HepG2 (cell line): Measurements from ENCODE around the gene COG1. TPM values are rescaled to one million over a fixed set of nuclear protein-coding genes. Genes with fewer than 3 reads are reported as not detected.

Experiments used
- CBX1 ChIP-seq: IDR thresholded peaks from one replicate; pipeline ENCODE4 v1.6.1; 2016; ENCODE audit warnings: antibody characterized with exemption, low read depth
- EP300 ChIP-seq, 3 experiments: sonication (generic) in 1 of 3; formaldehyde crosslinking in 1 of 3; IDR thresholded peaks; 2 replicates each; pipeline versions ENCODE4 v1.5.1 to v1.6.1; 2011 to 2020; ENCODE audit warnings: low read depth in 2 of 3, low read length in 2 of 3, borderline replicate concordance in 1 of 3, improper control_type of control experiment in 1 of 3, mild to moderate bottlenecking in 1 of 3, missing genetic modification reagents in 1 of 3, moderate library complexity in 1 of 3
- KDM5A ChIP-seq: fragments of 200-600 bp; sonication (generic); IDR thresholded peaks from 2 replicates; pipeline ENCODE4 v1.7.0; 2018; ENCODE audit warnings: antibody characterized with exemption, mild to moderate bottlenecking, low read length, borderline replicate concordance
- MATR3 ChIP-seq: sonication (generic); formaldehyde crosslinking; IDR thresholded peaks from 2 replicates; pipeline ENCODE4 v1.4.0; 2020; ENCODE audit warnings: missing genetic modification reagents
- MTF1 ChIP-seq: sonication (generic); formaldehyde crosslinking; IDR thresholded peaks from 2 replicates; pipeline ENCODE4 v1.5.0; 2020; ENCODE audit warnings: missing genetic modification reagents
- NFE2L1 ChIP-seq: sonication (generic); formaldehyde crosslinking; IDR thresholded peaks from 2 replicates; pipeline ENCODE4 v1.4.0; 2020; ENCODE audit warnings: missing genetic modification reagents, mild to moderate bottlenecking, borderline replicate concordance
- REPIN1 ChIP-seq: sonication (generic); formaldehyde crosslinking; IDR thresholded peaks from 2 replicates; pipeline ENCODE4 v1.8.0; 2022; ENCODE audit warnings: missing genetic modification reagents, low read depth, mild to moderate bottlenecking, borderline replicate concordance
- SMARCE1 ChIP-seq: fragments of 450-650 bp; IDR thresholded peaks from 2 replicates; pipeline ENCODE4 v1.6.1; 2017; ENCODE audit warnings: borderline replicate concordance
- YY1 ChIP-seq: IDR thresholded peaks from 2 replicates; pipeline ENCODE4 v1.6.1; 2011; ENCODE audit warnings: low read length, low read depth, moderate library complexity, mild to moderate bottlenecking; ENCODE audit not compliant: insufficient read depth, insufficient replicate concordance
- ZIK1 ChIP-seq: sonication (generic); formaldehyde crosslinking; IDR thresholded peaks from 2 replicates; pipeline ENCODE4 v1.5.0; 2020; ENCODE audit warnings: mild to moderate bottlenecking, low read depth, missing genetic modification reagents, borderline replicate concordance
- ZNF20 ChIP-seq: sonication (generic); formaldehyde crosslinking; IDR thresholded peaks from 2 replicates; pipeline ENCODE4 v1.4.0; 2020; ENCODE audit warnings: mild to moderate bottlenecking, moderate library complexity, missing genetic modification reagents
- ZNF329 ChIP-seq: sonication (generic); formaldehyde crosslinking; IDR thresholded peaks from 2 replicates; pipeline ENCODE4 v1.9.0; 2021; ENCODE audit warnings: low read depth, mild to moderate bottlenecking, missing genetic modification reagents
- ZNF557 ChIP-seq: sonication (generic); formaldehyde crosslinking; IDR thresholded peaks from 2 replicates; pipeline ENCODE4 v1.4.0; 2020; ENCODE audit warnings: missing genetic modification reagents
- ZNF652 ChIP-seq: IDR thresholded peaks from 2 replicates; pipeline ENCODE4 v1.6.1; 2016; ENCODE audit warnings: low read depth, borderline replicate concordance
- ZNF672 ChIP-seq: sonication (generic); formaldehyde crosslinking; IDR thresholded peaks from 2 replicates; pipeline ENCODE4 v1.8.1; 2022; ENCODE audit warnings: missing genetic modification reagents
- ZNF766 ChIP-seq: sonication (generic); formaldehyde crosslinking; IDR thresholded peaks from 2 replicates; pipeline ENCODE4 v1.5.0; 2020; ENCODE audit warnings: missing genetic modification reagents, borderline replicate concordance
- polyA plus RNA-seq, 8 experiments: library from polyadenylated mRNA; depleted of rRNA in 3 of 8; stranded (reverse) in 7 of 8; unstranded in 1 of 8; fragments of >200 nt; fragmentation: Illumina TruSeq in 4 of 8; extraction: Trizol in 4 of 8; gene quantifications; 2 replicates each; pipeline versions ENCODE4 v1.2.1 to v1.2.3, GENCODE V29; 2011 to 2016; ENCODE audit warnings: low read depth in 4 of 8, missing spikeins in 1 of 8, mixed read lengths in 1 of 8; ENCODE audit not compliant: insufficient read depth in 1 of 8
- total RNA-seq, 5 experiments: library from RNA; depleted of rRNA; stranded (reverse); fragments of >200 nt; fragmentation: Illumina TruSeq; extraction: Trizol; gene quantifications; 2 replicates each; pipeline ENCODE4 v1.2.3, GENCODE V29; 2016; ENCODE audit warnings: low read depth in 1 of 5
- TF ChIP-seq, protein P1 (sequence below): sonication (generic); formaldehyde crosslinking; IDR thresholded peaks from 2 replicates; pipeline ENCODE4 v1.4.0; 2020; ENCODE audit warnings: mild to moderate bottlenecking, missing genetic modification reagents
- TF ChIP-seq, protein P2 (sequence below): fragments of 450-650 bp; IDR thresholded peaks from 2 replicates; pipeline ENCODE4 v1.6.1; 2017; ENCODE audit warnings: mild to moderate bottlenecking
- TF ChIP-seq, protein P3 (sequence below): sonication (generic); formaldehyde crosslinking; IDR thresholded peaks from 2 replicates; pipeline ENCODE4 v1.8.1; 2022; ENCODE audit warnings: mild to moderate bottlenecking, missing genetic modification reagents
- TF ChIP-seq, protein P4 (sequence below): IDR thresholded peaks from 2 replicates; pipeline ENCODE4 v1.6.1; 2012; ENCODE audit warnings: low read depth, low read length, improper control_type of control experiment
- TF ChIP-seq, protein P5 (sequence below): IDR thresholded peaks from 2 replicates; pipeline ENCODE4 v1.6.1; 2016; ENCODE audit warnings: mild to moderate bottlenecking

The COG1 gene
- total and polyA plus RNA-seq, 2 of the 13 experiments (the other 11 are each of a cell fraction or from before 2014, with no cell fraction given) = 36.6 to 39.7 TPM

DNA sequence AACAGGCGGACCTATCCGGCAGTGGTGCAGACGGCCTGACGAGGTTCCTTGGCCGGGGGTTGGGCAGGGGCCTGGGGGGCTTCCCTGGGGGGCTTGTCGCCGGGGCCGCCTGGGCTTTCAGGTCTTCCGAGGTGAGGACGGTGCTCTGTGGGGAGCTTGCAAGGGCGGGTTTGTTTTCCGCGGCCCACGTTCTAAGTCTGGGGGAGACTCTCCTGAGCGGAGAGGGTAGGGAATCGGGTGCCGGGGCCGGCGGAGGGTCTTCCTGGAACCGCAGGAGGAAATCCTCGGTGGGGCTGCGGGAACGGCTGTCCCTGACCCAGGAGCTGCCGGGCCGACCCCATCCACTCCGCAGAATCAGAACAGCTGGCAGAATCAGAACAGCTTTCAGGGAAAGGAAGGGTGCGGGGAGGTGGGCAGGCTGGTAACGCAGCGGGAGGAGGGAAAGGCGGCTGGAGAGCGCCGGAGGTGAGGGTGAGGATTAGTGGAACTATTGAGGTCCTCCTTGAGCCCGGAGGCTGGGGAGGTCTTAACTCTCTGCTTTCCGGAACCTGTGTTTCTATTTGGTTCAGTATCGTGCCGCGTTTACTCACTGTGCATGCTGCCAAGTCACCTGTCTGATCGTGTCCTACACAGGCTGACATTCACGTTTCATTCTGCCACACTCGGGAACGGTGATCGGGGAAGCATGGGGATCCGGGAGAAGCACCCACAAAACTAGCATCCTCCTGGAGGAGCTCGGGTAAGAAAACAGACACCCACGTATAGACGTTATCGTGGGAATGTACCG is 39.9 kb downstream of the COG1 start (continued):
- TF ChIP-seq EP300 (IDR thresholded peaks at IDR 0.05; ENCODE audit: low read depth in 2 of 2, low read length in 2 of 2) (no peak), EP300 (CRISPR knock-in tag; IDR thresholded peaks at IDR 0.05; ENCODE audit: borderline replicate concordance) (no peak), ZNF20 (CRISPR knock-in tag) (no peak), ZNF766 (no peak), YY1 (no peak), MTF1 (no peak), KDM5A (peak; percentile 92), ZIK1 (CRISPR knock-in tag) (no peak), ZNF652 (CRISPR knock-in tag) (peak; percentile 94), ZNF329 (CRISPR knock-in tag) (no peak), REPIN1 (CRISPR knock-in tag) (no peak), SMARCE1 (no peak), CBX1 (no peak), ZNF672 (CRISPR knock-in tag) (no peak), ZNF557 (CRISPR knock-in tag) (no peak), NFE2L1 (CRISPR knock-in tag) (no peak), MATR3 (CRISPR knock-in tag) (no peak)
- TF ChIP-seq, protein P1, sequence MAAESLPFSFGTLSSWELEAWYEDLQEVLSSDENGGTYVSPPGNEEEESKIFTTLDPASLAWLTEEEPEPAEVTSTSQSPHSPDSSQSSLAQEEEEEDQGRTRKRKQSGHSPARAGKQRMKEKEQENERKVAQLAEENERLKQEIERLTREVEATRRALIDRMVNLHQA (CRISPR knock-in tag) = no peak
- TF ChIP-seq, protein P2, sequence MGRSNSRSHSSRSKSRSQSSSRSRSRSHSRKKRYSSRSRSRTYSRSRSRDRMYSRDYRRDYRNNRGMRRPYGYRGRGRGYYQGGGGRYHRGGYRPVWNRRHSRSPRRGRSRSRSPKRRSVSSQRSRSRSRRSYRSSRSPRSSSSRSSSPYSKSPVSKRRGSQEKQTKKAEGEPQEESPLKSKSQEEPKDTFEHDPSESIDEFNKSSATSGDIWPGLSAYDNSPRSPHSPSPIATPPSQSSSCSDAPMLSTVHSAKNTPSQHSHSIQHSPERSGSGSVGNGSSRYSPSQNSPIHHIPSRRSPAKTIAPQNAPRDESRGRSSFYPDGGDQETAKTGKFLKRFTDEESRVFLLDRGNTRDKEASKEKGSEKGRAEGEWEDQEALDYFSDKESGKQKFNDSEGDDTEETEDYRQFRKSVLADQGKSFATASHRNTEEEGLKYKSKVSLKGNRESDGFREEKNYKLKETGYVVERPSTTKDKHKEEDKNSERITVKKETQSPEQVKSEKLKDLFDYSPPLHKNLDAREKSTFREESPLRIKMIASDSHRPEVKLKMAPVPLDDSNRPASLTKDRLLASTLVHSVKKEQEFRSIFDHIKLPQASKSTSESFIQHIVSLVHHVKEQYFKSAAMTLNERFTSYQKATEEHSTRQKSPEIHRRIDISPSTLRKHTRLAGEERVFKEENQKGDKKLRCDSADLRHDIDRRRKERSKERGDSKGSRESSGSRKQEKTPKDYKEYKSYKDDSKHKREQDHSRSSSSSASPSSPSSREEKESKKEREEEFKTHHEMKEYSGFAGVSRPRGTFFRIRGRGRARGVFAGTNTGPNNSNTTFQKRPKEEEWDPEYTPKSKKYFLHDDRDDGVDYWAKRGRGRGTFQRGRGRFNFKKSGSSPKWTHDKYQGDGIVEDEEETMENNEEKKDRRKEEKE = no peak
- TF ChIP-seq, protein P3, sequence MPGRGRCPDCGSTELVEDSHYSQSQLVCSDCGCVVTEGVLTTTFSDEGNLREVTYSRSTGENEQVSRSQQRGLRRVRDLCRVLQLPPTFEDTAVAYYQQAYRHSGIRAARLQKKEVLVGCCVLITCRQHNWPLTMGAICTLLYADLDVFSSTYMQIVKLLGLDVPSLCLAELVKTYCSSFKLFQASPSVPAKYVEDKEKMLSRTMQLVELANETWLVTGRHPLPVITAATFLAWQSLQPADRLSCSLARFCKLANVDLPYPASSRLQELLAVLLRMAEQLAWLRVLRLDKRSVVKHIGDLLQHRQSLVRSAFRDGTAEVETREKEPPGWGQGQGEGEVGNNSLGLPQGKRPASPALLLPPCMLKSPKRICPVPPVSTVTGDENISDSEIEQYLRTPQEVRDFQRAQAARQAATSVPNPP = no peak
- TF ChIP-seq, protein P4, sequence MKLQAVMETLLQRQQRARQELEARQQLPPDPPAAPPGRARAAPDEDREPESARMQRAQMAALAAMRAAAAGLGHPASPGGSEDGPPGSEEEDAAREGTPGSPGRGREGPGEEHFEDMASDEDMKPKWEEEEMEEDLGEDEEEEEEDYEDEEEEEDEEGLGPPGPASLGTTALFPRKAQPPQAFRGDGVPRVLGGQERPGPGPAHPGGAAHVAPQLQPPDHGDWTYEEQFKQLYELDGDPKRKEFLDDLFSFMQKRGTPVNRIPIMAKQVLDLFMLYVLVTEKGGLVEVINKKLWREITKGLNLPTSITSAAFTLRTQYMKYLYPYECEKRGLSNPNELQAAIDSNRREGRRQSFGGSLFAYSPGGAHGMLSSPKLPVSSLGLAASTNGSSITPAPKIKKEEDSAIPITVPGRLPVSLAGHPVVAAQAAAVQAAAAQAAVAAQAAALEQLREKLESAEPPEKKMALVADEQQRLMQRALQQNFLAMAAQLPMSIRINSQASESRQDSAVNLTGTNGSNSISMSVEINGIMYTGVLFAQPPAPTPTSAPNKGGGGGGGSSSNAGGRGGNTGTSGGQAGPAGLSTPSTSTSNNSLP = no peak
- TF ChIP-seq, protein P5, sequence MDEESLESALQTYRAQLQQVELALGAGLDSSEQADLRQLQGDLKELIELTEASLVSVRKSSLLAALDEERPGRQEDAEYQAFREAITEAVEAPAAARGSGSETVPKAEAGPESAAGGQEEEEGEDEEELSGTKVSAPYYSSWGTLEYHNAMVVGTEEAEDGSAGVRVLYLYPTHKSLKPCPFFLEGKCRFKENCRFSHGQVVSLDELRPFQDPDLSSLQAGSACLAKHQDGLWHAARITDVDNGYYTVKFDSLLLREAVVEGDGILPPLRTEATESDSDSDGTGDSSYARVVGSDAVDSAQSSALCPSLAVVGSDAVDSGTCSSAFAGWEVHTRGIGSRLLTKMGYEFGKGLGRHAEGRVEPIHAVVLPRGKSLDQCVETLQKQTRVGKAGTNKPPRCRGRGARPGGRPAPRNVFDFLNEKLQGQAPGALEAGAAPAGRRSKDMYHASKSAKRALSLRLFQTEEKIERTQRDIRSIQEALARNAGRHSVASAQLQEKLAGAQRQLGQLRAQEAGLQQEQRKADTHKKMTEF (CRISPR knock-in tag) = no peak
